ENCODE measurements around the gene PLXNA4.

The PLXNA4 gene

DNA sequence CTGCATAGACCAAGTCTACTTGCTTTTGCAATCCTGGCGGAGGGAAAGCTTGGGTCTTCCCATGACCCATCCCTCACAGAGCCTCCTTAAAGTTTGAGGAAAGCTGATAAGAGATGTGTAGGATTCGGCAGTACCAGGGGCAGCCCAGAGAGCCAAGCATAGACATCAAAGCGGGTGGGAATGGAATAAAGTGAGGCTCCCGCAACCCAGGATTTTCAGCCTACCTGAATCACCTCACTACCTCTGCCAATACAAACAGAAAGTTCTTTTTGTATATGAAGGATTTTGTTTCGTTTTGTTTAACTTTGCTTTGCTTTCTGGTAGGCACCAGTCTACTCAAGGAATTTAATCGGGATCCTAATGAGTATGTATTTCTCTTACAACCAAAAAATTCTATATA is 451.7 kb downstream of the PLXNA4 start:
- DNase-seq, result no peak

DNA sequence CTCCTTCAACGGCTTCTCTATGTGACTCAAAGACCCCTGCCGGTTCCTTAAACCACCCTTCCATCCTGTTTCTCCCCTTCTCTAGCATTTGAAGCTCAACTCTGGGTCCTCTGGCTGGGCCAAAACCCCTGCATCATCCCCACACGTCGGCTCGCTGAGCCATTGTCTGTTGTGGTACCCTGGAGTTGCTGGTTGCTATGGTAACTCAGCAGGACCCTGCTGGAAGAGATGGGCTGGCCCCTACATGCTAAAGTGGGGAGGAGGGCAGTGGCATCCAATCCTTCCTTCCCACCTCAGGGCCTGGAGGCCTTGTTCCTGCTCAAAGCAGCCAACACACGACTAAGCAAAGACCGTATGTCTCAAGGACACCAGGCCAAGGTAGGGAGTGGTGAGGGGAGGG is 452.5 kb downstream of the PLXNA4 start:
- DNase-seq, result no peak

DNA sequence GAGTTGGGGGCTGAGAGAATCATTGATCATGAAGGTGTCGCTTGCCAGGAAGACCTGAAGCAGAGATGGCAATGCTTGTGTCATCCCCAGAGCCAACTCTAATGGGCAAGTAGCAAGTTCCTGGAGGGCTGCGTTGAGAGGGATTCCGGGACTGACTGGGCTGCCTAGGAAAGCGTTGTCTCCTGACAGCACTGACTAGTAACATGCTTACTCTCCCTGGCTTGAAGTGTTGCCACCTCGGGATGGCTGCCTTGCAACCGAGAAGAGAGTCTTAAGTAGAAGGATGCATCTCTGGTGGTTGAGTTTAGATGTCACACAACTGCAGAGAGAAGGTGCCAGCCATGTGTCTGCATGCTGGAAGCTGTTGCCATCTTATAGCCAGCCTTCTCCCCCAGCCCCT is 453.4 kb downstream of the PLXNA4 start:
- no peak for DNase-seq

DNA sequence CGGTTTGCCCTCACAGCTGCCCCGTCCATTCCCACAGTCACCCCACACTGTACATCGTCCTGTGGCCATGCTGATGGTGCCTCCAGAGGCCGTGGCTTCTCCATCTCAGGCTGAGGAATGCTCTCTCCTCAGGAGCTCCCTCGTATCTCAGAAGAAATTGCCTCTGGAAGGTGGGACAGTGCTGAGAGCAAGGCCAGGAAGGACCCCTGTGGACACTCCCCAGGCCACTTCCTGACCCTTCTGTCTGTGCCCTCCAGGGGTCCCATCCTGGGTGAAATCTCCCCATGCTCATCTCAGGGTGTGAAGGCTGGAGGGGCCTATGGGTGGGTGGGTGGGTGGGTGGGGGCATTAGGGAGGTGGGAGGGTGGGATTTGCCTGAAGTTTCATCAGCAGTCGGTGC is 454.3 kb downstream of the PLXNA4 start:
- DNase-seq, result no peak

DNA sequence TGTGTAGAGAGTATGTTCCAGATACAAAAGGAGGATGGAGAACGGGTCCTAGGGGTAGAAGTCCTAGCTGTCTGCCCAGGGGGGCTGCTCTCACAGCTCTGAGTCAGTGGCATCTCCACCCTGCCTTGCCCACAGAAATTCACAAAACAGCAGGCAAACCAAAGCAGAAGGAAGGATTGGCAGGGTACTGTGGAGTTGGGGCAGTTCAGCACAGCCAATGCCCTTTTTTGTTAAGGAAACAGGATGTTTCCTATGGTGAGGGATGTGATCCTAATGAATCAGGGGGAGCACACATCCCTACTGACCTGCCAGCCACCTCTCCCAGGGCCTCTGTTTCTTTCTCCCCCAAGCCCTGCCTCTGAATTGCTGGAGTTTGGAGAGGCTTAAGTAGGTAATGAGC is 457.6 kb downstream of the PLXNA4 start:
- DNase-seq, result no peak

DNA sequence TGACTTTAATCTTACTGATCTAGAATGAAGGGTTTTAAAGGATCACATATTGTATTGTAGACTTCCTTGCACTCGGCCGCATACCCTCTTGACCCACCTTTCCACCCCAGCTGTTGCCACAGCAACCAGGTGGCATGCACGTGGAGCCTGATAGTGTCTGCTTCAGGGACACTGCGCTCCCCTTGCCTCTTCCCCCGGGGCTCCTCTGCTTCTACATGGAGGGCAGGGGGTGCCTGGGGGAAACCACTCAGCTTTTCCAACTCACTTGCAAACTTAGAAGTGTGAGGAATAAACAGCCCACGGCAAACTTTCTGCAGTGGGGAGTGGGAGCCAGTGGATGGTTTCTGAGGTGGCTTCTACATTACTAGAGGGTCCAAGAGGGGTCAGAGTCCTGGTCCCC is 458.6 kb downstream of the PLXNA4 start:
- DNase-seq, result no peak

DNA sequence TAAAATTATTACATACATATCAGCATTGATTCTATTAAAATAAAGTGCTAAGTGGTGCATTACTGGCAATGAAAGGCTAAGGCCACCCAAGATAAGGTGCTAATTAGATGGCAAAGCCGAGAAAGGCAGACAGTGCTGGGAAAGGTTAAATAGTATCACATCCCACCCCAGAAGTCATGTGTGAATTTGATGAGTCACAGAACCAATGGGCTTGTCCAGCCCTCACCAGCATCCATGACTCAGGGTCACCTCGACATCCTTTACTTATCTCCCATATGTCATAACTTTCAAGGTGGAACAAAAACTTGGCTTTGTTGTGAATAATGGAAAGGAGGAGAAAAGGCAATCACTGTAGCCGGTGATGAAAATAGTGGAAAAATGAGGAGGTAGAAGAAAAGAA is 459.1 kb downstream of the PLXNA4 start:
- no peak for DNase-seq

DNA sequence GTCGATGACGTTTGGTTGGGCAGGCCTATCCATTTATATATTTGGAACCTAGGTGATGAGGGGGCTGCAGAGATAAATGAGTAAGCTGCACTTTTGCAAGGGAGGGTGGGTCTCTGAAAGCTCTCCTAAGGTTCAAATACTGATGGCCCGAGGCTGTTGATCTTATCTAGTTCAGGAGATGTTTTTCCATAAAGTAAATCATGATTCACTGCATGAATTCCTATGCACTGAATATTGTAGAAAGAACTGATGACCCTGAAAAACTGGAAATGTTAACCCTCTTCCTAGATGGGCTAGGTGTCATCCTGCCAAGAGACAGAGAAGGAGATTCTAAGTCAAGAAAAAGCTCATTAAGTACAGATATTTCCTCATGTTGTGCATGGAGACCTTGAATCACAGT is 459.9 kb downstream of the PLXNA4 start:
- DNase-seq, result no peak

DNA sequence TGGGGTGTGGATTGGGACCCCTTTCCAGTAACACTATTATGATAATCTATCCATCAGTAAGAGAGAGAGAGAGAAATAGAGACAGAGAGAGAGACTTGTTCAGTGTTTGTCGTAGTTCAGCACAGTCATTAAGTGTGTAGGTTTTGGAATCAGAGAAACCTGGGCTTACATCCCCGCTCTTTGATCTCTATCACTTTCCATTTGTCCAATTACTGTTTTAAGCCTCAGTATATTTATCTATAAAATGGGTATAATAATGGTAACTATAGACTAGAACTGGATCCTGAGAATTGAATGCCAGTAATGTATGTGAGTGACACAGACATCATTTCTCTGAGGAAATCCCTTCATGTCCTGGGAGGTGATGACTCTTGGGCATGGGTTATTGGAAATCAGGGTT is 460.5 kb downstream of the PLXNA4 start:
- no peak for DNase-seq

DNA sequence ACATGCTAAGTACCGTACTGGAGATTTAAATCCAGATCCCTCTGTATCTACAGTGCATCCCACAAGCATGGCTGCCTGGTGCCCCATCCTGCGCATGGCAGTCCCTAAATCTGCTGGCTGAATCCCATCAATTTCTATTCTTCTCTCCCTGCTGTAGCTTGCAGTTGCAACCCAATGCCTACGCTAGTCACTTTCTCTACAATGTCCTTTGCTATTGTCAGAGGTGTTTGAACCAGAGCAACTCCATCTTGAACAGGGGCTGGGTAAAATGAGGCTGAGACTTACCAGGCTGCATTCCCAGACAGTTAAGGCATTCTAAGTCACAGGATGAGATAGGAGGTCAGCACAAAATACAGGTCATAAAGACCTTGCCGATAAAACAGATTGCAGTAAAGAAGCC is 461.2 kb downstream of the PLXNA4 start:
- DNase-seq, result no peak

DNA sequence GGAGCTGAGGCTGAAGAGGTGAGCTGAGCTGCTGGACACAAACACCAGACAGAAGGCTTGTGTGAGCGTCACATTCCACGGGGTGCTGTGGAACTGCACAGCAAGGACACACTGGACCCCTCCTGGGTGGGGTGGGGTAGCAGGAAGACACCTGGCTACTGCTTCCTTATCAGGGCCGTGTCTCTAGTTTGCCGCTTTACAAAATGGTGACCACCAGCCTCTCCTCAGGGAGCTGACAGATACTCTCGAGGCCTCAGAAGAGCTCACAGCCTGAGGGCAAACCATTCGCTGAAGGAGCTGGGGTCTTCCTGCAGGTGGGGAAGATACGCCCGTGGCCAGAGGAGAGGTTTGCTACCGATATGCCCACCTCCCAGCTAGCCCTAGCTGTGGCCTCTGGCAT is 461.9 kb downstream of the PLXNA4 start:
- no peak for DNase-seq

DNA sequence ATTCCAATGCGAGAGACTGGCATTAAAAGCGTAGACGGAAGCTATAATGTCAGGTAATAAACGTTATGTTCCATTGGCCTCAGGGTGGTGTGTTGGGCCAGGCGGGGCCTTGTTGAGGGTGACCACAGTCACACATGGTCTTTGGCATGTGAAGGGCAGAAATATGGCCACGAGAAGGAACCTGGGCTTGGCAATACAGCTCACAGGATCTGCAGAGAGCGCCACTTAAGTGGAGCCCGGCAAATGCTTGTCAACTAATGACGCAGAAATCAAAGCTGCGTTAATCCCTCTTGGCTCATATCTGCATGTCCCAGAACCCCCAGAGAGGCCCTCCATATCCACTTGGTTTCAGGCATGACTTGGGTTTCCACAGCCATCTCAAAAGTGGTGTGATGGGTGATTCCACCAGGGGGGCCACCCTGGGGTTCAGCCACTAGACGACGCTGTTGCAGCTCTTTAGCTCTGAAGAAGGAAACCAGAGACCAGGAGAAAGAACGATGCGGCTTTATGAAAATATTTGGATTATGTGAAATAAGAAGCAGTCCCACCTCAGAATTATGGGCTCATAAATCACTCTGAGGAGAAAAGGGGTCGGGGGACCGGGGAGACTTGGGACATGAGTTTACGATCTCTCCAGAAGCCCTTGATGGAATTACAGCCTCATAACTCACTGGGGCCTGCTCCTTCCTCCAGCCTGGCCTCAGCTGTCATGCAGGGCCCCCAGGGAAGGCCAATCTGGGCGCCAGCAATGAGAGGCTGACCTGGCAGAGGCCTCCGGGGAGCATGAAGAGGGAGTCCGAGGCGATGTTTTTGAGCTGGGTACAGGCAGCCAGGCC is 462.5 kb downstream of the PLXNA4 start:
- DNase-seq, result no peak

DNA sequence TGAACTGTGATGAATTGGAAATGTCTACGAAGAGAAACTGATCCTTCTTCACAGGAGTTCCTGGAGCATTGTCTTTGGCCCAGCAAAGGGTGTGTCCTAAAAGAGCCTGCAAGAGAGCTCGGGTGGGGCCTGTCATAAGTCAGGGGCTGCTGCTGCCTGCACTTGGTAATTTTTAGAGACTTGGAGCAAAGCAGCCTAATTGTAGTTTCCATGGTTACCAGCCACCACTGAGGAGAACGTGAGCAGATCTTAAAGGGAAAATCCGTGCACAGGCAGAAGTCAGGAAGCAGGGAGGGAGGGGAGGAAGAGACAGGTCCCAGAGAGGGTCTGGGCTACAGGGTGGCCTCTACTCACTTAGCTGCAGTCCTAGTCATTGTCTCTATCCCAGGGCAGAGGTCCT is 463.6 kb downstream of the PLXNA4 start:
- no peak for DNase-seq

DNA sequence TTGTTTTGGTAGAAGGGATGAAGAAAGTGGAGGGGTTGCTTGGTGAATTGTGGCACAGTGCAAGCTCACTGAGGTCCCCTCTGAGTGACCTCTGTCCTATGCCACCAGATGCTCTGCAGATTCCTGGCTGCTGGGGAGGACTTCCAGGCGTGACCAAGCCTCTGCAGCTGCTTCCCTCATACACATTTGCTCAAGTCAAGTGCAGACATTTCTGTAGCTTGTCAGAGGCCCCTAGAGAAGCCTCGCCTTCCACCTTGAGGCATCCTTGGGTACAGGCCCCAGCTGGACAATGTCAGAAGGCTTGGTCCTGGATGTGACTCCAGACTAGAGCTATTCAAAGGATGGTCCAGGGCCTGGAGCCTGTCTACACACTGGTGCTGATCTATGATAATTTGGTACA is 464.2 kb downstream of the PLXNA4 start:
- DNase-seq, result no peak

DNA sequence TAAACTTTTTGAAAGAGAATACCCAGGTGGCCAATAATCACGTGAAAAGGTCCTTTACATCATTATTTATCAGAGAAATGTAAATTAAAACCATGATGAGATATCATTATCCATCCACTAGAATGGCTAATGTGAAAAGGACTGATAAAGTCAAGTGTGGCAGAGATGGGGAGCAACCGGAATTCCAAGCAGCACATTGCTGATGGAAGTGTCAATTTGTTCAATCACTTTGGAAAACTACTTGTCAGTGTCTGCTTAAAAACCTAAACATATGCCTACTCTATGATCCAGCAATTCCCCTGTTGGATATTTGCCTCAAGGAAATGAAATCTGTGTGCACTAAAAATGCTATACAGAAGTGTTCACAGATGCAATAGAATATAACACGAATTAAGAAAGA is 465.6 kb downstream of the PLXNA4 start:
- no peak for DNase-seq

DNA sequence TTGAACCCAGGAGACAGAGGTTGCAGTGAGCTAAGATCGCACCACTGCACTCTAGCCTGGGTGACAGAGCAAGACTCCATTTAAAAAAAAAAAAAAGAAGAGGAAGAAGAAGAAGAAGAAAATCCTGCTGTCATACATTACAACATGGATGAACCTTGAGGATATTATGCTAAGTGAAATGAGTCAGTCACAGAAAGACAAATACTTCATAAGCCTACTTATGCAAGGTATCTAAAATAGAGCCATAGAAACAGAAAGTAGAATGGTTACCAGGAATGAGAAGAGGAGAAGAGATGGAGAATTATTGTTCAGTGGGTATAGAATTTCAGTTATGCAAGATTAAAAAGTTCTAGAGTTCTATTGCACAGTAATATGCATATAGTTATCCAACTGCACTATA is 466.5 kb downstream of the PLXNA4 start:
- no peak for DNase-seq

DNA sequence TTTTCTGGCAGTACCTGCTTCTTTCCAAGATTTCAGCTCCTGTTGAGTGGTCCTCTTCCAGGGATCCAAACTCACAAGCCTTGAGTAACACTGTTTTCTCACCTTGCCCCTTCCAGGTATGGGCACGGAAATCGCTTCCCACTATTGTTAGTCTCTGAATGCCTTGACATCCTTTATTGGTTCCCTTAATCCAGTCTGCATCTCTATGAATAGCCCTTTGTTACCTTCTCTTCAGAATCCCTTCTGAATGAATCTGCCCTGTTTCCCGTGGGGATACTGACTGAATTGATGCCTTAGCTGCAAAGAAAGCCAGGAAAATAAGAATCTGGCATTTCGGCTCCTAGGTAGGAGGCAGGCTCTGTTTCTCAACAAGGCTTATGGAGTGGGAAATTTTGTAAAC is 467.7 kb downstream of the PLXNA4 start:
- no peak for DNase-seq

DNA sequence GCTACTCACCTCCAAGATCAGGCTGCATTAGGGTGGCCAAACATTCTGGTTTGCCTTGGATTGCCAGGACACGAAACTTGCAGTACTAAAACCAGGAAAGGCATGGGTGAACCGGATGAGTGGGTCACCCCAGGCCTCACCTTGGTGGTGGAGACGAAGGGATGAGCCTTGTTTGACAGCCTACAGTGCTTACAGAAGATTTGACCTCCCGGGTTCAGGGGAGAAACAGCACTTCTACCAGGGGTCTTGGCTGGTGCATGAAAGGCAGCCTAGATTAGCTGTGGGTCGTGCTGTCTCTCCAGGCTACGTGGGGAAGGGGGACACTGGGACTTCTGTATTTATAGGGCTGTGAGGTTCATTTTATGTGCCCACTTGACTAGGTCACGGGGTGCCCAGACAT is 469.8 kb downstream of the PLXNA4 start:
- no peak for DNase-seq

DNA sequence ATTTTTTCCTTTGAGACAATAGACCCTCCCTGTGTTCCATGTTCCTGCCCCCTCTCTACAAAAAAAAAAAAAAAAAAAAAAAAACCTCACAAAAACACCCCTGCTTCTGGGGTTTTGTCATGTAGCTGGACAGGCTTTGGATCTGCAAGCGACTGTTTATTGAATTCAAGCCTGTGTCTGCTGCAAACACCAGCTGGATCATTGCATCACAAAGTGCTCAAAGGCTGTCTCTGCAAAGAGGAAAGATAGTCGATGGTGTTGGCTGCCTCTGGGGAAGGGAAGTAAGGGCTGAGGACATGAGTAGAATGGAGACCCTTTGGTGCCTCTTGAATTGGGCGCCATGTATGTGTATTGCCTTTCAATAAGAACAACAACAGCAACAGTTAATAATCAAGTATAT is 471.2 kb downstream of the PLXNA4 start:
- no peak for DNase-seq

DNA sequence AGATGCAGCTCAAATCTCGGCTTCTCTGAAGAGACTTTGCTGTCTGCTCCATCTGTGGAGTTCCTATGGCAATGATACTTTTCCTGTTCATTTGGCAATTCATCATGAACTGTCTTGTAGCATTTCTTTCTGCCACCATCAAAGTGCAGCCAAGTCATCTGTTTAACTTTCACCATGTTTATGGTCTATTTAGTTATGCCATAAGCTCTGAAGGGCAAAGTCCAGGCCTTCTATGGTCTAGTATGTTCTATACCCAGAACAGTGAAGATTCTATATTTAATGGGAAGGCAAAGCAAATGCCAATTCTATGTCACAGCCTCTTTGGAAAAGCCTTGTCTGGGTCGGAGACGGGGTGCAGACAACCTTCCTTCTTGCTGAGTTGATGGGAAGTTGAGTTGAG is 472.6 kb downstream of the PLXNA4 start:
- no peak for DNase-seq

DNA sequence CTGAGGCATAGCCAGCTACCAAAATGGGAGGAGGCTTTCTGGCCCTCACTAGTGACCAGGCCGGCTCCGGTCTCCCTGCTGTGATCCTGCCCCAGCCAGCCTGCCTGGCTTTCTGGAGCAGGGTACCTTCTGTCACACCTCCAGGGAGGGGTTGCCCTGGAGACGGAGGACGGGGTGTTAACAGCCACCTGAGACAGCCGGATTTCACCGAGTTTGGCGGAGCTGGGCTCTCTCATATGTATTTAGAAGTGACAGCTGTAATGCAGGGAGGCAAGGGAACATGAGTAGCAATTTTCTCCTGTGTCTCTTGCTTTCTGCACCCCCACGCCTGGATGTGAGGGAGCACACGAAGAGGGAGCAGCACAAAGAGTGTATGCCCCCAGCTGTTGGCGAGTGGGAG is 473.3 kb downstream of the PLXNA4 start:
- DNase-seq, result no peak

DNA sequence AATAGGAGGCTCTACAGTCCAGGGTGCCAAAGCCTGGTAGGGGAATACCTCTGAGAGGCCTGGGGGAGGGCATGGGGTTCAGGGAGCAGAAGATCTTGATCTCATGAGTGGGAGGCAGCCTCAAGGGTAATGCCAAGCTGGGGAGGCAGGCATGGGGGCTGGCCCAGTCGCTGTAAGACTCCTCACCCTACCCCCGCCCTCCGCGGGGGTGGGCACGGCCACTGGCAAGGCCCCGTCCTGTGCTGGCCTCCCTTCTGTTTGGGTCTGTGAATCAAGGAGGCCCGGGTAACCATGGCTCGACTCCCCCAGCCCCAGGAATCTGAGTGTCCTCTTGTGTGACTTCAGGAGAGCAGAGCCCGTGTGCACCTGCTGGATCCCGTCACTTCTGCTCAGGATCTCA is 473.9 kb downstream of the PLXNA4 start:
- DNase-seq, result no peak

DNA sequence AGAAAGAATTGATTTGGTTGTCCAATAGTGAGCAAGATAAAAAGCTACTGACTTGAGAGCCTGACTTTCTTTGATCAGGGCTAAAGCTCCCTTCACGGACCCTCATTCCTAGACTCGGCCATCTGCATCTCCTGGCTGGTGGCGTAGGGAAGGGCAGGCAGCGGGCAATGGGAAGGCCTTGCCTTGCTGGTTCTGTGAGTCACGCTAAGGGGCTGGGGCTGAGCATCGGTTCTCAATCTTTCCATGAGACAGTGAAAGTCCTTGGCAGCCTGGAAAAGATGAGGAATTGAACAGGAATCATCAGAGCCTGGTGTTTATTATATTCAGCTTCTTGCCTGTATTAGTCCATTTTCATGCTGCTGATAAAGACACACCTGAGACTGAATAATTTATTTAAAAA is 475.3 kb downstream of the PLXNA4 start:
- no peak for DNase-seq

DNA sequence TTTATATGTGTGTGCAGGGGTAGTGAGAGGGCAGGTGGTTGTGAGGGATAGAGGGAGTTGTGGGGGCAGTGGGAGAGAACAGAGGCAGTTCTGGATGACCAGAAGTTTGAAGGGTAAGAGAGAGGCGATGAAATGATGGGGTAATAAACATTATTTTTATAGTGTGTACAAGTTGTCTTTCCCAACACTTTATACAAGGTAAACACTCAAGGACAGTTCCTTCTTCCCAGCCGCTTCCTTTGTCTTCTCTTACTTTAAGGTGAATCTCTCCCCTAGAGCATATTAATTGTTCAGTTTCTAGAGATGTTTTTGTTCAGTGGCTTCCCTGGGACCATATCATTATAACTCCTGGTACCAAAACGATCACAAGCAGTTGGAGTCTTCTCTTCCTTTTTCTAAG is 475.8 kb downstream of the PLXNA4 start:
- DNase-seq, result no peak

DNA sequence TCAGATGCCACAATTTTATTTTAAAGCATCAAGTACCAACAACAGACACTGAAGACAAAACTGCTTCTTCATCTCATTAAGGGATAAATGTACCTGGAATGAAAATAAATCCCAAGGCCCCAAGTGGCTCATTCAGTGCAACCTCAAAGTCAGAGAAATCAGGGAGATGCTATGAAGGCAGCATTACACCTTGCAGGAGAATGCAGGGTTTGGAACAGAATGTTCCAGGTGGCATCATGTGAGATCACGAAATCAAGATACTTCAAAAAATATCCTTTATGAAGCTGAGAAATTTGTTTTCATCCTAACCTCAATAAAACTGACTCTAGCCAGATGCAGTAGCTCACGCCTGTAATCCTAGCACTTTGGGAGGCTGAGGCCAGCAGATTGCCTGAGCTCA is 477.1 kb downstream of the PLXNA4 start:
- DNase-seq, result no peak

DNA sequence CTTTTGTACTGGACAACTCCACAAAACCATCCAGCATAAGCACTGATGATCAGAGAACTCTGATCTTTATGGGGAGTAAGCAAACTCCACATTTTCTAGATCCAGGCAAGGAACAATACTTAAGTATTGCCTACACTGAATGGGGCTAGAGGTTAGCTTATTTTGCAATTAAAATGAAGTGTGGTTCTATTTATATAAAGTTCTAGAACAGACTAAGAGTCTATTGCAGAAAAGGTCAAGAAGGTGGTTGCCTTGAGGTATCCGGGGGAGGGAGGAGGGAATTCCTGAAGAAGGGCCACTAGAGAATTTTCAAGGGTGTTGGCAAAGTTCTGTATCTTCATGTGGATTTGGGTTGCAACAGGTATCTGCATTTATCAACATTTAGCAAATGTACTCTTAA is 477.9 kb downstream of the PLXNA4 start:
- DNase-seq, result no peak
